GM11168 (cell line): ENCODE data around the gene RAD51B.
"Not testable (repeated sequence)": the region's sequence is repeated elsewhere in the genome, so short reads cannot be mapped to it uniquely, and the experiment has no call there.

Experiments used
- in situ Hi-C: fragments of 300-500 bp; cut with MboI; formaldehyde crosslinking; loops from one replicate; pipeline ENCODE4 v1.12.0; 2022; ENCODE audit warnings: low sequenced_read_pairs; ENCODE audit not compliant: unreplicated experiment

RAD51B gene

GRCh38 chr14:68301219-68301618 lies 481.6 kb downstream of the RAD51B start:
- in situ Hi-C loops = no loop called here

DNA sequence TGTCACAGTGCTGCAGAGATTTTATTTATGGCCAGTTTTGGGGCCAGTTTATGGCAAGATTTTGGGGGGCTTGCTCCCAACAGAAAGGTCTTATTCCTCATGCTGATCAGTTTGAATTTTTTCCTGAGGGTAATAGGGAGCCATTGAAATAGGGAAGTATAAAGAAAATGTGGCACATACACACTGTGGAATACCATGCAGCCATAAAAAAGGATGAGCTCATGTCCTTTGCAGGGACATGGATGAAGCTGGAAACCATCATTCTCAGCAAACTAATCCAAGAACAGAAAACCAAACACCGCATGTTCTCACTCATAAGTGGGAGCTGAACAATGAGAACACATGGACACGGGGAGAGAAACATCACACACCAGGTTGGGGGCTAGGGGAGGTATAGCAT lies 483.4 kb downstream of the RAD51B start:
- in situ Hi-C loops = not testable (repeated sequence)

DNA sequence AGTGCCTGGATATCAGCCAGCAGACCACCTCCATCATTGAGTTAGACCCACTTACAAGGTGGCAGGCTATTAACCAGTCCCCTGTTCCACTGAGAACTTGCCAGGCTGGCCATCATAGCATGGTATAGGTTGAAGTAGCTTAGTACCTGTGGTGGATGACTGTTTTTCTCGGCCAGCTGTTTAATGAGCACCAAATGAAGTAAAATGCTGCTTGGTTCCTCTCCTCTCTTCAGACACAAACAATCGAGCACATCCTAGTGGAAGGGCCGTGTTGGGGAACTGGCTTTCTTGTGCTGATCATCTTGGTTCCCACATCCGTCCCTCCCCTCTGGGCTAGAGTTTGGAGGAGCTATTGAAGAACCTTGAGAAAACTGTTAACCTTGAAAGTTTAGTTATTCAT lies 486.2 kb downstream of the RAD51B start:
- in situ Hi-C loops = no loop called here

DNA sequence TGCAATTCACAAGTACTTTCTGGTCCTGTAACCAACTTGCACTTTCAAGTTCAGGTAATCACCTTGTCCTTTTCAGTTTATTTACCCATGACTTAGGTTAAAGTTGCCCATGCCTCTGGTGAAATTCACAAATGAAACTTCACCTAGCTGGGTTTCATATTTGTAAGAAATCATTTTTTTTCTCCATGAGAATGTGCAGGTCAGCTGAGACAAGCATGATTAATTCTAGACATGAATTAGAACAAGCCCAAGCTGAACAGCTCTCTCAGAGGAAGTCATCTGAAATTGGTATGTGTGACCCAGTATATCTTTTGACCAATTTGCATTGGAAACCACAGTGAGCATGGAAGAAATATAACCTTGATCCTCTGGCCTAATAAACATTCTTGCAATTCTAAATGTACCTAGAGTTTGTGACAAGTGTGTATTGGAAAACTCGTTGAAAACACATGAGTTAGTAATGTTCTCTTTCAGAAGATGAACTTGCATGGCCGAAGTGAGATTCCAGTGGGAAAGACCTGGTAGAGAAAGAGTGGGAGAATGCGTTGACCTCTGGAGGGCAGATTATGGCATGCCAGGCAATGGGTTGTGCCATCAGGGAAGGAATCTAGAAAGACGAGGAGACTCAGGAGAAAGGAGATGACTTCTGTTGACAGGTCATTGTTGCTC lies 486.8 kb downstream of the RAD51B start:
- in situ Hi-C loops = no loop called here

- in situ Hi-C loops = no loop called here
These were observed 487.6 kb downstream of the RAD51B start for GRCh38 chr14:68306934-68307789.

DNA sequence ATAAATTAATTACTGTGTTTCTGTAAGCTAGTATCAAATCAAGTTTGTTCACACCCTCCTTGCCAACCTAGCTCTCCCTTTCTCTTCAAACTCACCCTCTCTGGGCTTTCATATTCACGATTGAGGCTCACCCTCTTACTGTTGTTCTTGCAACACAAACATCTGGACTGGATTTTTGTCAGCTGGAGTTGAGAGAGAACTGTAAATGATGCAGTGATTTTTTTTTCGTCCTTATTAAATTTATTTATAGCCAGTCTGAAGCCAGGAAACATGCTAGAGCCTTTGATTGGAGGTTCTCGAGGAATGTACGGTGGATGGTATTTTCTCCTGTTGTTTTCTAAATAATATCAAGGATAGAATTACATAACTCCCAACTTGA lies 488.2 kb downstream of the RAD51B start:
- in situ Hi-C loops = no loop called here

GRCh38 chr14:68308726-68309520 lies 489.3 kb downstream of the RAD51B start:
- in situ Hi-C loops = no loop called here

- in situ Hi-C loops = no loop called here
These were observed 490.0 kb downstream of the RAD51B start for GRCh38 chr14:68309616-68310015.

GRCh38 chr14:68312300-68312699 lies 492.7 kb downstream of the RAD51B start:
- in situ Hi-C loops = no loop called here

GRCh38 chr14:68312884-68313610 lies 493.5 kb downstream of the RAD51B start:
- in situ Hi-C loops = no loop called here

DNA sequence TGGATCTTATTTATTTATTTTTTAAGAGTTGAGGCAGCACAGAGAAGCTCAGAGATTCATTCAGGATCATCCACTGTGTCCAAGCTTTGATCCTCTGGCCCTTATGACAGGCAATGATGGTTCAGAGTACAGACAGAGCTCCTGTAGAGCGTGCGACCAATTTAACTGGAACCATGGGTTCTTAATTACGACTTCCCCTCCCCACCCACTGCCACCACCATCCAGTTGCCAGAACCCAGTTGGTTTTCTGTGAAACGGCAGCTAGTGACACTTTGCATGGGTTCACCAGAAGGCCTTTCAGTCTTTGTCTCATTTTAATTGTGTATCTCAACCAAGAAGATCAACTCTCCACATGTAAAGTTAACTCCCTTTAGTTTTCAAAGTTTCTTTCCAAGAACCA lies 495.1 kb downstream of the RAD51B start:
- in situ Hi-C loops = no loop called here

GRCh38 chr14:68315081-68315480 lies 495.5 kb downstream of the RAD51B start:
- in situ Hi-C loops = no loop called here

DNA sequence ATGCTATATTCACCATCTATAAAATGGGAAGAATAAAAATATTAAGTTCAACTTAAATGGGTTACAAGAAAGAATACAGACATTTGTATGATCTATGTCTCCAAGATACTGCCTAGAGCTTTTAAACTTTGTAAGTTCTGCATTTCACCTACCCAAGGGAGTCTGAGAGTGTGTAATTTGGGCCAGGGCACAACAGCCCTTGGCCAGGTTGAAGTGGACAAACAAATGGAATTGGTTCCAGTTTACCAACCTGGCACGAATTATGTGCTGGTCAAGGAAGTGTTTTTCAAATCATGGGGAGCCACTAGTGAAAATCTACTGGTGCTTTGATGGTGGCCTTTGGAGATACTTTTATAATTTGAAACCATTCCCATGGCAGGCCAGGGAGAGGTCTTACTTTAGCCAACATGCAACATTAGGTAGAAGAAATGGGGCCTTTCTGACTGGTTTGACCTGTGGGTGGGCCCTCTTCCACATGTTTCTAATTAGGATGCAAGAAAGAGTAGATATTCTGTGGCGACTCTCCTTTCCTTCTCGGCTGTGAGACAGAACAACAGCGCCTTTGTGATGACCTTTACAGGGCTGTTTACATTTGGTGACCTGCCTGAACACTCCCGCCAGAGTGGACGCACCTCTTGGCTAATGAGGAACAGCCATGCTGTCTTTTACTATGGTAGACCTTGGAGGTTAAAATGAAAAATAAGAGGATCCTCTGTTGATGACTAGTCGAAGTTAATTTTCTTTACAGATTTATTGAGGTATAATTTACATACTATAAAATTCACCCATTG lies 496.7 kb downstream of the RAD51B start:
- in situ Hi-C loops = no loop called here

DNA sequence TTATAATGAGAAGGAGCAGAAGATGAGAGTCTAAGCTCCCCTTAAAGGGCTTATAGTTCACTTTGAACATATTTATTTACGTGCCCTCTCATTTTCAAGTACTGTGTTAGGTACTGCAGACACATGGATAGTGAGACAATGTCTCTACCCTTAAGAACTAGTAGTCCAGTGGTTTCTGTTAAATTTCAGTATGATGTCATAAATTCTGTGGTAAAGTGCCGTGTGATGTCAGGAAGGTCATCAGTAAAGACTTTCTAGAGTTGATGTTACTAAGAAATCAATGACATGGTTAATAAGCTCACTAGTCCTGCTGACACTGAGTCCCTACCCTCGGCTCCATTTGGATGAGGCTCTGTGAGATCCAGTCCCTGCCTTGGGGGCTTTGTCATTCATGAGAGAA lies 497.7 kb downstream of the RAD51B start:
- in situ Hi-C loops = no loop called here

DNA sequence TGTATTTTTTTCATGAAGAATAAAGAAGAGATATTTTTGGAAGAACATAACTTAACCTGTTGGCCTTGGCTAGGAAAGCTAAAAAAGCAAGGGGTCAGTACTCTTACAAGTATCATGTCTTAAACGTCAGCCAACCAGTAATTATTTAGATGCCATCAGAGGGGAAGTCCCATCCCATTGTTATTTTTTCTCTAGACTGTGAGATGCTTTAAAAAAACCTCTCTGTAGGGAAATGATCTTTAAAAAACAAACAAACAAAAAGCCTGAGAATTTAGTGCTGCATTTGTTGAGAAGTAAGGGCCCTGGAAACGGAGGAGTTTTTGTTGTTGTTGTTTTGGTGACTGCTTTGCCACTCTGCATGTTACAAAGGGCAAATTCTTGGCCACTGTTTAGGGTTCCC lies 499.2 kb downstream of the RAD51B start:
- in situ Hi-C loops = no loop called here

DNA sequence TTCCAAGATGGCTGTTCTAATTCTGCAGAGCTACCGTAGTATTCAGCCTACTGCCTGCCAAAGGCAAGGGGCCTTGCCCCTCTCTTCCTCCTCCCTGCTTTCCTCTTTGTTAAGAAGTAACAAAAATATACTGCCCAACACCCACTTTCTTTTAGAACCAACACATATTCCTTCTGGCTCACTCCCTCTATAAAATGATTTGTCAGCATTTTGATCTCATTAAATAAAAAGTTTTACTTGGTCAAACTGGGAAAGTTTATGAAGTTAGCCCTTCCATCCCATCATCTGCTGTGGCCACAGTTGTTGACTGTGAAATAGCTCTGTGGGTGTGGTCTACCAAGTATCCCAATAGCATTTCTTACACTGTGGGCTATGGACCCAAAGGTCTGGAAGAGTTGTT lies 500.9 kb downstream of the RAD51B start:
- in situ Hi-C loops = no loop called here

- in situ Hi-C loops = no loop called here
These were observed 503.5 kb downstream of the RAD51B start for GRCh38 chr14:68322940-68323620.

- in situ Hi-C loops = no loop called here
These were observed 505.8 kb downstream of the RAD51B start for GRCh38 chr14:68325267-68325807.

DNA sequence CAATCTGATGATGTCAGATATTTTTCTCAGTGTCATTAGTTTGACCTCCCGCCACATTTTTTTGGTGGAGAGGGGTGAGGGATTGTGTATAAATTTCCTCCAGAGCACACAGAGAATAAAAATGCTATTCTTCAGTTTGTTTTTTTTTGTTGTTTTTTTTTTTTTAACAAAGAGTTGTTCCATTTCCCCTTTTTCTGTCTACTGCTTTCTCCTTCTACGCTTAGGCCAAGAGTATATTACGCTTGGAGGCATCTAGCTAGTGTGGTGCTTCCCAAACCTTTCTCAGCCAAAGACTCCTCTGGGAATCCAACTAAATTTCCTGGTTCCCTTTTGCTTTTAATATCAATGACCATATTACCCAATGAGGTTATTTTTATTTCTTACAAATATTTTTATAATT lies 507.7 kb downstream of the RAD51B start:
- in situ Hi-C loops = no loop called here
